Glomerular visceral epithelial cell (primary cell): Measurements from ENCODE around the gene SSTR1.
"Not testable (repeated sequence)": the region's sequence is repeated elsewhere in the genome, so short reads cannot be mapped to it uniquely, and the experiment has no call there.

Source experiments
- DNase-seq: peaks from one replicate; pipeline ENCODE4 v3.0.0-alpha.2; 2016; ENCODE audit errors: extremely low spot score

SSTR1 gene

DNA sequence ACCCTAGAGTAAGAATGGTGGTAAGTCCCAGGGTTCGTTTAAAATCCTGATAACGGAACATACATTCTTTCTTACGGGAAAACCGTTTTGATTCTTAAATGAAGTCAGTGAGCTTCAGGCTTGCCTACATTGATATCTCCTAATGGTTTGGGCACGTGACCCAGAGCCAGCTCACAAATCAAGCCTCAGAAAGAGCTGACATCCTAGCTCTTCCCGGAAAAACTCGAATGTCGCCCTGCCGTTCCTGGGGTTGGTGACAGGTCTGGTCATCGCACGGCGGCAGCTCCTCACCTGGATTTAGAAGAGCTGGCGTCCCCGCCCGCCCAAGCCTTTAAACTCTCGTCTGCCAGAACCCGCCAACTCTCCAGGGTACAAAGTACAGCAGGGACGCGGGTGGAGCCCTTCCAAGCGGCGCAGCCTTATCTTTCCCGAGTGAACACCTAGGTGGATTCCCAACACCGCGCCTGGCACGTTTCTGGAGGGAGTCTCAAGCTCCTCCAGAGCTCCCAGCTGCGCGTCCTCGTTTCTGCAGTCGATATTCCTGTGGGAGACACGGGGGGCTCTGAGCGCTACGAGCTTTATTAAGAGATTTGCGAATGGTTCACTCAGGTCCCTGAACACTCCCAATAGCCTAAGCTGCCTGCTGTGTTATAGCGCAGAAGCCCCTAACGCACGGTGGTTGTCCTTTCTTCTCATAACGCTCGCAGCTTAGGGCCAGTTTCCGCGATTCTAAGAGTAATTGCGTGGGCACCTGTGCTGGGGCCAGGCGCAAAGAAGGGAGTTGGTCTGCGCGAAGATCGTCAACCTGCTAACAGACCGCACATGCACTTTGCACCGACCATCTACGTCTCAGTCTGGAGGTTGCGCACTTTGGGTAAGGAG, at the start of gene SSTR1:
SSTR1 (plus strand) TSS at position 169 of the 882 bp plus-strand sequence. CDS start 1,486 bp downstream, outside the sequence.
- no peak for DNase-seq

- DNase-seq = no peak
Observed at GRCh38 chr14:38158468-38158867, 49.2 kb upstream of the SSTR1 start.

DNA sequence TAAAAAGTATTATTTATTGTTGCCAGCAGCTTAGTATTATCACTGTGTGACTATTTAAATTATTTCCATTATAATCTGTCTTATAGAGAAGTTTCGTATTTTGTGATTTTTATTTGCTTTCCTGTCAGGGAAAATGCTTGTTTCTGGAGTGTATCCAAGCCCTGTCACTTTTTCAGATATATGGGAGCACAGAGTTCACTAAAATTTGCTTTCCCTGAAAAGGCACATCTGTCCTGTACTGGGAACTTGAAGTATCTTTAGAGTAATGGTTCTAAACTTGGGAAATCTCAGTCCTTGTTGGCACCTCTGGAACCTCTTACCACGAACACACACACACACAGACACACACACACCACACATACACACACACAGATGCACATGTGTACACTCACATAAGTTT, 39.3 kb upstream of the SSTR1 start:
- no peak for DNase-seq

DNA sequence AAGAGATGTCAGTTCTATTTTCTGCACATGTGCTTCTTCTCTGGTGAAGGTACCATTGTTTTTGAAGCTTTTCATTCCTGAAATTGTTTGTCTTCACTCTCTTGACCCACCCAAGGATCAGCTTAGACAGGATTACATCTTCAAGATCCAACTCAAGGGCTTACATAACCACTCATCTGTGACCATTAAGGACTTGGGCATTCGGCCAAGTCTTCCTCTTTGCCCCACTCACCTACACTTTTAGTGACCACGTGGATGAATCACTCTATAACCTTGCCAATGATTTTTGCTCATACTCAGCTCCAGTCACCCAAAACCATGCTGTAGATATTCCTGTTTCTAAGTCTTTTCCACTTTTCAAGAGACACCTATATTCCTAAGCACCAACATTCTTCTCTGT, 36.5 kb upstream of the SSTR1 start:
- DNase-seq = peak; percentile 88

DNA sequence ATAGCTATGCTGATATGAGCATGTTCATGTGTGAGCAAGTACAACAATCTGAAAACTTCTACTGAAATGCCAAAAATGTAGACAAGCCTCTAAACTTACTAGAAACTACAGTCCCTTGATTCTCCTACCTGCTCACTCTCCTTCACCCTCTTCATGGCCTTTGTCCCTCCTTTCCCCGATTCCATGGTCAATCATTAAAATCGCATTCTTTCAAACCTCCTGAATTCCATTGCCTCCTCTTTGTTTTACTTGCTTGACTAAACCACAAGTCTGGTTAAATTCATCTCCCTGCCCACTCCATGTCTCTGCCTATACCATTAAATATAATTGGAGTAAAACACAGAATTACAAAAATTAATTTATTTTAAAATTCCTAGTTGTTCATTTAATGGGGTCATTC, 33.0 kb upstream of the SSTR1 start:
- peak; percentile 47 for DNase-seq

DNA sequence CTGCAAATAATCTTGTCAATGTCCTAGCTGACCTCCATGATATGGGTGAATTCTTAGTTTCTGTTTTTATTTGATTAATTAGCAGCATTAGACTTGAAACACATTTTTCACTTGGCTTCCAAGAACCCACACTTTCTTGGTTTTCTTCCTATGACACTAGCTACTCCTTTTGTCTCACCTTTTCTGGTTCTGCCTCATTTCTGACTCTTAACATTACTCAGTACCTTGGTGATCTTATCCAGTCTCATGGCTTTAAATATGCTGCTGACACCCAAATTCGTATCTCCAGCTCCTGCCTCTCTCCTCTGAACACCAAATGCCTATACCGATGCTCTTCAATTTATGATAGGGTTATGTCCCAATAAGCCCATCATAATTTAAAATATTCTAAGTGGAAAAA, 32.0 kb upstream of the SSTR1 start:
- DNase-seq = no peak

- no peak for DNase-seq
Observed at GRCh38 chr14:38176379-38176778, 31.3 kb upstream of the SSTR1 start.

- no peak for DNase-seq
Observed at GRCh38 chr14:38184132-38184531, 23.6 kb upstream of the SSTR1 start.

DNA sequence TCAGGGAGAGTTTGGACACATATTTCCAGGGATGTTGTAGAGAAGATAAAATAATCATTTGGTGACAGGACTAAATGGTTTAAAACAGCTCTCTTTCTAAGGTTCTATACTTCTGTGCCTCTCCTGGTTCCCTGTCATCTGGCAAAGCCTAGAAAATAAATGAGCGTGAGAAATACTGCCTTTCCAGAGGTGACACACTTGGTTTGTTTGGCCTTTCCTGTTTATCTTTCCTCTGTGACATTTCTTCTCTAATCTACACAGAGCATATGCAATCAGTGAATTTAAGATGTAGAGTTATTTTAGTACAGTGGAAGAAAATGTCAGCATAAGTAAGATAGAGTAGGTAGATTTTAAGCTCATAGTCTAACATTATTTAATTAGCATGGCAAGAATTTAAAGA, 22.0 kb upstream of the SSTR1 start:
- no peak for DNase-seq

DNA sequence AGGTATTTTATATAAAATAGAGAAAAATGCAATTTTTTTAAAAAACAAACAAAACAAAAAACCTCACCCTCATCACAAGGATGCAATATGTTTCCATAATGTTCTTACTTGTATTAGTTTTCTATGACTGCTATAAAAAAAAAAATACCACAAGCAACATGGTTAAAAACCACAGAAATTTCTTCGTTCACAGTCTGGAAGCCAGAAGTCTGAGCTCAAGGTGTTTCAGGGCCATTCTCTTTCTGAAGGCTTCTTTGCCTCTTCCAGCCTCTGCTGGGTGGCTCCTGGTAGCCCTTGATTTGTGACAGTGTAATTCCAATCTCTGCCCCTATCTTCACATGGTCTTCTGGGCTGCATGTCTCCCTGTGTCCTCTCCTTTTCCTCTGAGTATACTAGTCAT, 21.5 kb upstream of the SSTR1 start:
- DNase-seq = no peak

GRCh38 chr14:38187528-38187927, 20.2 kb upstream of the SSTR1 start:
- no peak for DNase-seq

DNA sequence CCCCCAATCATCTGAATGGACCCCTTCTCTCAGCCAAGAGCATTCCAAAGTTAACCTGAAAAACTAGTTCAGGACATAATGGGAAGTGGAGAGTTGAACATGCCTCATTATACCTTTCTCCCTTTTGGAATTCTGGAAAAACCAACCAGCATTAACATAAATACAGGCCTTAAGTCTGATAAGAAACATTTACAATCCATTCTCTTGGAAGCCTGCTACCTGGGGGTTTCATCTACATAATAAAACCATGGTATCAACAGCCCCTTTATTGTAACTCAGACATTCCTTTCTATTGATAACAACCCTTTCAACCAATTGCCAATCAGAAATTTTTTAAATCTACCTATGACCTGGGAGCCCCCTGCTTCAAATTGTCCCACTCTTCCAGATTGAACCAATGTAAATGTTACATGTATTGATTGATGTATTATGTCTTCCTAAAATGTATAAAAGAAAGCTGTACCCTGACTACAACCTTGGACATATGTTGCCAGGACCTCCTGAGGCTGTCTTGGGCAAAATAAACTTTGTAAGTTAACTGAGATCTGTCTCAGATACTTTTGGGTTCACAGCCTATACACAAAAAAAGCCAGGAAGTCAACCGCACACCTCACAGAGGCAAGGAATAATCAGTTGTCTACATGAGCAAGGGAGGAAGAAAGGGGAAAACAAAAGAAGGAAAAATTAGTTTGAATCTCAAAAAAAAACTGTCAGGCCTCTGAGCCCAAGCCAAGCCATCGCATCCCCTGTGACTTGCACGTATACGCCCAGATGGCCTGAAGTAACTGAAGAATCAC, 17.6 kb upstream of the SSTR1 start:
- no peak for DNase-seq

- DNase-seq = not testable (repeated sequence)
Observed at GRCh38 chr14:38190846-38191245, 16.9 kb upstream of the SSTR1 start.

DNA sequence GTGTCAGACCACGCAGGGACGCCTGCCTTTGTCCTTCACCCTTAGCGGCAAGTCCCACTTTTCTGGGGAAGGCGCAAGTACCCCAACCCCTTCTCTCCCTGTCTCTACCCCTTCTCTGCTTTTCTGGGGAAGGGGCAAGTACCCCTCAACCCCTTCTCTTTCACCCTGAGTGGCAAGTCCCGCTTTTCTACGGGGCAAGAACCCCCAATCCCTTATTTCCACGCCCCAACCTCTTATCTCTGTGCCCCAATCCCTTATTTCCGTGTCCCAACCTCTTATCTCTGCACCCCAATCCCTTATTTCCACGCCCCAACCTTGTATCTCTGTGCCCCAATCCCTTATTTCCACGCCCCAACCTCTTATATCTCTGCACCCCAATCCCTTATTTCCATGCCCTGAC, 16.2 kb upstream of the SSTR1 start:
- not testable (repeated sequence) for DNase-seq

- no peak for DNase-seq
Observed at GRCh38 chr14:38197001-38197783, 10.5 kb upstream of the SSTR1 start.

DNA sequence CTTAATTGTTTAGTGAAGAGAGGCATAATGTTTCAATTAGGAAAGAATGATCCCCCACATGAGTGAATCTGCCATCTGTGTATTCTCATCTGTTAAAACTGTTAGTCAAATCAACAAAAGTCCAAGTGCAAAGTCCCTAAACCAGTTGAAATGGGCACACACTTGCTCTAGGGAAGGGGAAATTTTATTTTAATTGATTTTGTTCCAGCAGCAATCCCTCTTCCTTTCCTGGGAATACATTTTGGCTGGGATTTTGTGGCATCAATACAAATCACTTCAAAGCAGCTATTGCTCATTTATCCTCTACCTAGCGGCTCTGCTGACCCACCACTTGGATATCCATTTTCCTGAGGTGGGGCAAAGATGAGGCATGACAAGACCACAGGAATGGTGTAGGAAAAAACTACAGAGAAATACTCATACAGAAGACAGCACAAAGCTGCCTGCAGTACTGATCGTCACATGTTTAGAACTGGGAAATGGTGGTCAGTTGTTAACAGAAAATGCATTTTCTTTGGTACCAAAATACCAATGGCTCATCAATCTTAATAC, 9.8 kb upstream of the SSTR1 start:
- DNase-seq = no peak

GRCh38 chr14:38198425-38198824, 9.3 kb upstream of the SSTR1 start:
- DNase-seq = no peak

- no peak for DNase-seq
Observed at GRCh38 chr14:38199076-38199475, 8.6 kb upstream of the SSTR1 start.

- DNase-seq = no peak
Observed at GRCh38 chr14:38199739-38200138, 8.0 kb upstream of the SSTR1 start.

DNA sequence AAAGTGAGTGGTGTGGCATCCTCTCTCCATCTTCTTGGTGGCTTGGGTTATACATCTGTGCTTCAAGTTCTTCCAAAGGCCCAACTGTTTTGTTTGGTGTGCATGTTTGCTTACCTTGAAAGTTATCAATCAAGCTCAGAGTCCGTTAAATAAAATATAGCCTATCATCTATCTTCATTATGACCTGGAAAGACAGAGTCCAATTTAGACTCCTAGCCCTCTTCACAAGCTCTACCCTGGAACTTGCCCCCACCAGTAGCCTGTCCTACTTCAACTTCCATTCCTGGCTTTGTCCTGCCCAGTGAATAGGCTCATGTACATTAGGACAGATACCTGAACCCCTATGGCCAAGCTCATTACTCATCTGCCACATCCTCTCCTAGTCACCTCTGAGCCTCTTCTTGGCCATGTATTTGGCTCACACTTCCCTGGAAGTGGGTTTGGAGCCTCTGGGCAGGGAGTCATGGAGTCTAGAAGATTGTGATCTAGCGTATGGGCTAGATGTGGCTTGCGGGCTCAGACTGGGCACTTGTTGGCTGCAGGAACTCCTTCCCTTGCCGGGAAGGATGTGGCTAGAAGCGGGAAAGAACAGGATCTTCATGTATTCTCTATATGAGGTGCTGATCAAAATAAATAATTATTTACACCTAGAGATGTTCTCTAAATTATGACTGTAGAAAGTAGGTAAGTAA, 6.4 kb upstream of the SSTR1 start:
- no peak for DNase-seq
